K562 (cell line): ENCODE data around the gene ARL10. TPM values are rescaled to one million over a fixed set of nuclear protein-coding genes. Genes with fewer than 3 reads are reported as not detected.
A peak's percentile ranks its signal among the peaks of the same experiment; 100 is the strongest.

Experiments used
- C11orf30 ChIP-seq: fragments of 450-650 bp; IDR thresholded peaks from 2 replicates; pipeline ENCODE4 v1.6.1; 2016; ENCODE audit warnings: low read depth, mild to moderate bottlenecking
- CBFA2T3 ChIP-seq: fragments of 450-650 bp; IDR thresholded peaks from 2 replicates; pipeline ENCODE4 v1.6.1; 2017
- ERF ChIP-seq: fragments of 450-650 bp; formaldehyde crosslinking; IDR thresholded peaks from 2 replicates; pipeline ENCODE4 v1.4.0; 2020; ENCODE audit warnings: mild to moderate bottlenecking, mixed read lengths
- HNRNPK ChIP-seq: fragments of 200-400 bp; formaldehyde crosslinking; IDR thresholded peaks from one replicate; pipeline ENCODE4 v1.6.1; 2018; ENCODE audit warnings: mild to moderate bottlenecking, low read depth, low read length; ENCODE audit not compliant: poor library complexity, severe bottlenecking
- HOMEZ ChIP-seq: fragments of 250-450 bp; sonication (Bioruptor Pico); IDR thresholded peaks from 2 replicates; pipeline ENCODE4 v1.4.0; 2020; ENCODE audit warnings: mild to moderate bottlenecking, moderate library complexity
- ILF3 ChIP-seq: fragments of 450-650 bp; IDR thresholded peaks from 2 replicates; pipeline ENCODE4 v1.6.1; 2018; ENCODE audit warnings: antibody characterized with exemption, mild to moderate bottlenecking, moderate library complexity, borderline replicate concordance
- JUND ChIP-seq, 2 experiments: IDR thresholded peaks; 2 replicates in 1 of 2; 3 replicates in 1 of 2; pipeline ENCODE4 v1.6.1; 2011; ENCODE audit warnings: borderline replicate concordance in 2 of 2, low read depth in 2 of 2, low read length in 2 of 2, improper control_type of control experiment in 1 of 2, missing biosample characterization in 1 of 2, missing genetic modification characterization in 1 of 2, missing genetic modification reagents in 1 of 2
- KDM2B ChIP-seq: fragments of 250-450 bp; sonication (Bioruptor Pico); IDR thresholded peaks from 2 replicates; pipeline ENCODE4 v1.8.0; 2021; ENCODE audit warnings: mild to moderate bottlenecking, moderate library complexity
- KDM5B ChIP-seq: fragments of 200-600 bp; sonication (generic); IDR thresholded peaks from 2 replicates; pipeline ENCODE4 v1.6.1; 2012; ENCODE audit warnings: low read depth, mild to moderate bottlenecking, moderate library complexity, low read length, control low read depth, inconsistent platforms; ENCODE audit not compliant: insufficient replicate concordance
- PML ChIP-seq: IDR thresholded peaks from 2 replicates; pipeline ENCODE4 v1.6.1; 2012; ENCODE audit warnings: low read length, inconsistent platforms
- PURB ChIP-seq: sonication (generic); formaldehyde crosslinking; IDR thresholded peaks from 2 replicates; pipeline ENCODE4 v1.9.0; 2021; ENCODE audit warnings: low read depth, mild to moderate bottlenecking, missing genetic modification reagents
- RFX7 ChIP-seq: fragments of 250-450 bp; sonication (Bioruptor Pico); IDR thresholded peaks from 2 replicates; pipeline ENCODE4 v1.5.1; 2021; ENCODE audit warnings: mild to moderate bottlenecking
- RNF219 ChIP-seq: fragments of 250-450 bp; sonication (Bioruptor Pico); IDR thresholded peaks from 2 replicates; pipeline ENCODE4 v1.5.0; 2022; ENCODE audit warnings: mild to moderate bottlenecking
- TEAD2 ChIP-seq: fragments of 450-650 bp; IDR thresholded peaks from 2 replicates; pipeline ENCODE4 v1.6.1; 2016; ENCODE audit warnings: missing genetic modification characterization, control low read depth, missing compliant biosample characterization
- ZNF23 ChIP-seq: fragments of 250-450 bp; sonication (Bioruptor Pico); IDR thresholded peaks from 2 replicates; pipeline ENCODE4 v1.4.0; 2020; ENCODE audit warnings: mild to moderate bottlenecking
- polyA plus RNA-seq, 8 experiments: library from polyadenylated mRNA; depleted of rRNA in 4 of 8; stranded (reverse) in 5 of 8; unstranded in 3 of 8; fragments of >200 nt; fragmentation: Nextera tagmentation in 2 of 8; fragmentation: Illumina TruSeq in 1 of 8; extraction: Ambion mirVana in 2 of 8; extraction: Trizol in 1 of 8; gene quantifications; 2 replicates each; pipeline versions ENCODE4 v1.2.1 to v1.2.3, GENCODE V29; 2011 to 2014; ENCODE audit warnings: inconsistent platforms in 1 of 8, missing spikeins in 1 of 8
- total RNA-seq, 7 experiments: library from RNA; depleted of rRNA in 6 of 7; stranded (reverse); fragments of >200 nt in 6 of 7; fragmentation: Illumina TruSeq in 2 of 7; extraction: Trizol in 2 of 7; gene quantifications; 2 replicates each; pipeline versions ENCODE4 v1.2.1 to v1.2.3, GENCODE V29; 2011 to 2021; ENCODE audit warnings: low replicate concordance in 1 of 7
- TF ChIP-seq, protein P1 (sequence below), 2 experiments: fragments of 200-800 bp in 1 of 2; sonication (Bioruptor generic) in 1 of 2; sonication (generic) in 1 of 2; formaldehyde crosslinking in 1 of 2; IDR thresholded peaks in 1 of 2; conservative IDR thresholded peaks in 1 of 2; 2 replicates each; pipeline versions ENCODE4 v1.5.0 to v1.6.1; 2016 to 2020; ENCODE audit warnings: missing compliant biosample characterization in 1 of 2, missing genetic modification characterization in 1 of 2, missing genetic modification reagents in 1 of 2
- TF ChIP-seq, protein P2 (sequence below): fragments of 250-450 bp; sonication (Bioruptor Pico); IDR thresholded peaks from 2 replicates; pipeline ENCODE4 v1.4.0; 2020; ENCODE audit warnings: mild to moderate bottlenecking, moderate library complexity

Gene ARL10
- total and polyA plus RNA-seq, 9 of the 15 experiments (the other 6 are each of a cell fraction or from before 2014, with no cell fraction given) = under 0.01 to 0.40 (median 0.34) TPM; not detected in 3

DNA sequence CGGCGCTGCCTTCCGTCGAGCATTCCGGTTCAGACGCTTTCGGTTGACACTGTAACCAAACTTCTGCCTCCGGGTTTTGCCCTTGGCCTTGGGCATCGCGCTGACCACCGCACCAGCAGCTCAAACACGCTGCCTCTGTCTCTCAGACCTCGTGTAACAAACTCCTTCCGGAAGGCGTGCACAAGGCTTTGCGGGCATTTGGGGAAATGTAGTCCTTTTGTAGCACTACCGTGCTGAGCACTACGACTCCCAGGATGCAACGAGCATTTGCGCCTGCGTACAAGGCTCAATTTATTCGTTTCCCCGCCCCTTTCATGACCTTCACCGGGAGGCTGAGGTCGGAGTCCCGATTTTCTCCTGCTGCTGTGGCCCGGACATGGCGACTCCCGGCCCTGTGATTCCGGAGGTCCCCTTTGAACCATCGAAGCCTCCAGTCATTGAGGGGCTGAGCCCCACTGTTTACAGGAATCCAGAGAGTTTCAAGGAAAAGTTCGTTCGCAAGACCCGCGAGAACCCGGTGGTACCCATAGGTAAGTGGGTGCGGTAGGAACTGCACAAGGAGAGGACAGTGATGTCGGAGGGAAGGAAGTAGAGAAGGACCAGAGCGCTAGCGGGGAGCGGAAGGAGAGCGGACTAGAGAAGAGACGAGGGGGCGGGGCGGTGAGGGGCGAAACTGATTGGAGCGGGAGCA is 23.3 kb downstream of the ARL10 start, which contains the start of the genes HIGD2A and NOP16 (continued):
- no peak for TF ChIP-seq HNRNPK
- TF ChIP-seq CBFA2T3 = no peak
- peak; percentile 54; the same call in 1 of the 2 replicates for TF ChIP-seq PML
- no peak for TF ChIP-seq RNF219 (CRISPR knock-in tag)
- no peak for TF ChIP-seq KDM2B (CRISPR knock-in tag)
- TF ChIP-seq ZNF23 (CRISPR knock-in tag) = no peak
- TF ChIP-seq ILF3 = no peak
- peak; percentile 85 for TF ChIP-seq KDM5B
- no peak for TF ChIP-seq RFX7
- TF ChIP-seq, protein P1, sequence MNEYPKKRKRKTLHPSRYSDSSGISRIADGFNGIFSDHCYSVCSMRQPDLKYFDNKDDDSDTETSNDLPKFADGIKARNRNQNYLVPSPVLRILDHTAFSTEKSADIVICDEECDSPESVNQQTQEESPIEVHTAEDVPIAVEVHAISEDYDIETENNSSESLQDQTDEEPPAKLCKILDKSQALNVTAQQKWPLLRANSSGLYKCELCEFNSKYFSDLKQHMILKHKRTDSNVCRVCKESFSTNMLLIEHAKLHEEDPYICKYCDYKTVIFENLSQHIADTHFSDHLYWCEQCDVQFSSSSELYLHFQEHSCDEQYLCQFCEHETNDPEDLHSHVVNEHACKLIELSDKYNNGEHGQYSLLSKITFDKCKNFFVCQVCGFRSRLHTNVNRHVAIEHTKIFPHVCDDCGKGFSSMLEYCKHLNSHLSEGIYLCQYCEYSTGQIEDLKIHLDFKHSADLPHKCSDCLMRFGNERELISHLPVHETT (CRISPR knock-in tag; conservative IDR thresholded peaks at IDR 0.05 in 1 of 2, IDR thresholded peaks at IDR 0.05 in 1 of 2) = peak in 1 of 2 experiments; percentile 94; a peak in 2 of 4 replicates
- no peak for TF ChIP-seq HOMEZ (CRISPR knock-in tag)
- TF ChIP-seq ERF (CRISPR knock-in tag) = no peak
- TF ChIP-seq TEAD2 (tag) = 0 out of 2 replicates have a peak, but pooled peaks have one; percentile 21
- no peak for TF ChIP-seq PURB
- TF ChIP-seq JUND (IDR thresholded peaks at IDR 0.05; ENCODE audit: borderline replicate concordance, low read depth, low read length) = peak; percentile 73
- TF ChIP-seq JUND (tag; IDR thresholded peaks at IDR 0.05; ENCODE audit: borderline replicate concordance, low read depth, low read length) = peak; percentile 21; the same call in 2 of the 3 replicates
- TF ChIP-seq C11orf30 = peak; percentile 98
- TF ChIP-seq, protein P2, sequence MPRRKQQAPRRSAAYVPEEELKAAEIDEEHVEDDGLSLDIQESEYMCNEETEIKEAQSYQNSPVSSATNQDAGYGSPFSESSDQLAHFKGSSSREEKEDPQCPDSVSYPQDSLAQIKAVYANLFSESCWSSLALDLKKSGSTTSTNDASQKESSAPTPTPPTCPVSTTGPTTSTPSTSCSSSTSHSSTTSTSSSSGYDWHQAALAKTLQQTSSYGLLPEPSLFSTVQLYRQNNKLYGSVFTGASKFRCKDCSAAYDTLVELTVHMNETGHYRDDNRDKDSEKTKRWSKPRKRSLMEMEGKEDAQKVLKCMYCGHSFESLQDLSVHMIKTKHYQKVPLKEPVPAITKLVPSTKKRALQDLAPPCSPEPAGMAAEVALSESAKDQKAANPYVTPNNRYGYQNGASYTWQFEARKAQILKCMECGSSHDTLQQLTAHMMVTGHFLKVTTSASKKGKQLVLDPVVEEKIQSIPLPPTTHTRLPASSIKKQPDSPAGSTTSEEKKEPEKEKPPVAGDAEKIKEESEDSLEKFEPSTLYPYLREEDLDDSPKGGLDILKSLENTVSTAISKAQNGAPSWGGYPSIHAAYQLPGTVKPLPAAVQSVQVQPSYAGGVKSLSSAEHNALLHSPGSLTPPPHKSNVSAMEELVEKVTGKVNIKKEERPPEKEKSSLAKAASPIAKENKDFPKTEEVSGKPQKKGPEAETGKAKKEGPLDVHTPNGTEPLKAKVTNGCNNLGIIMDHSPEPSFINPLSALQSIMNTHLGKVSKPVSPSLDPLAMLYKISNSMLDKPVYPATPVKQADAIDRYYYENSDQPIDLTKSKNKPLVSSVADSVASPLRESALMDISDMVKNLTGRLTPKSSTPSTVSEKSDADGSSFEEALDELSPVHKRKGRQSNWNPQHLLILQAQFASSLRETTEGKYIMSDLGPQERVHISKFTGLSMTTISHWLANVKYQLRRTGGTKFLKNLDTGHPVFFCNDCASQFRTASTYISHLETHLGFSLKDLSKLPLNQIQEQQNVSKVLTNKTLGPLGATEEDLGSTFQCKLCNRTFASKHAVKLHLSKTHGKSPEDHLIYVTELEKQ (CRISPR knock-in tag) = no peak
